ENCODE data around the gene CGB2.
A peak's percentile ranks its signal among the peaks of the same experiment; 100 is the strongest.
"Not testable (repeated sequence)": the region's sequence is repeated elsewhere in the genome, so short reads cannot be mapped to it uniquely, and the experiment has no call there.

The CGB2 gene

DNA sequence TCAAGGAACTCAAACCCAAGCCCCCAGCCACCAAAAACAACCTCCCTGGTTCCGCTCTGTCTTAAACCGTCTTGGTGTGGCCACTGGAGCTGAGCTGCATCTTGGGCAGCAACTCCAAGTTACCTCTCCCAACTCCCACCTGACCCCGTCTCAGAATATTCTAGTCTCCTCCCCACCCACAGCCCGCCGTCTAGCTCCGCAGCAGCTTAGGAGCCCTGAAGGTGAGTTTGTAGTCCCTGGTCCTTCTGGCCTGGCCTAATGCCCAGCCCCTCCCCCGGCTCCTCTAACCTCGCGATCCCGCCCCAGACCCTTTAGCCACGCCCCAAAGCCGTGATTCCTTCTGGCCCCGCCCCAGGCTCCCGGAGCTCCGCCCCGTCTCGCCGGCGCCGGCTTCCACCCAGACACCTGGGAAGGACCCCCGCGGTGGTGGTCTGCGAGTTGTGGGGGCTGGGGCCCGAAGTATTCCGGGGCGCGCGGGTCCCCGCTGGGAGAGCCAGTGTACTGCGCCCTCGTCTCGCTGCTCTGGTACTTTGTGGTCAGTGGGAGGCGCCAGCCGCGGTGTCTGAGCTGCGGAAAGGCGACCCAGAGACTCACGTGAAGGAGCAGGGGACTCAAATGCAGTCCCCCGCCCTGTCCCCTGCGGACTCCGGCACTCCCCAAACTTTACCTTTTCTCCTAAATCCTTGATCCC lies 12.3 kb upstream of the CGB2 start:
- TF ChIP-seq, protein P1, sequence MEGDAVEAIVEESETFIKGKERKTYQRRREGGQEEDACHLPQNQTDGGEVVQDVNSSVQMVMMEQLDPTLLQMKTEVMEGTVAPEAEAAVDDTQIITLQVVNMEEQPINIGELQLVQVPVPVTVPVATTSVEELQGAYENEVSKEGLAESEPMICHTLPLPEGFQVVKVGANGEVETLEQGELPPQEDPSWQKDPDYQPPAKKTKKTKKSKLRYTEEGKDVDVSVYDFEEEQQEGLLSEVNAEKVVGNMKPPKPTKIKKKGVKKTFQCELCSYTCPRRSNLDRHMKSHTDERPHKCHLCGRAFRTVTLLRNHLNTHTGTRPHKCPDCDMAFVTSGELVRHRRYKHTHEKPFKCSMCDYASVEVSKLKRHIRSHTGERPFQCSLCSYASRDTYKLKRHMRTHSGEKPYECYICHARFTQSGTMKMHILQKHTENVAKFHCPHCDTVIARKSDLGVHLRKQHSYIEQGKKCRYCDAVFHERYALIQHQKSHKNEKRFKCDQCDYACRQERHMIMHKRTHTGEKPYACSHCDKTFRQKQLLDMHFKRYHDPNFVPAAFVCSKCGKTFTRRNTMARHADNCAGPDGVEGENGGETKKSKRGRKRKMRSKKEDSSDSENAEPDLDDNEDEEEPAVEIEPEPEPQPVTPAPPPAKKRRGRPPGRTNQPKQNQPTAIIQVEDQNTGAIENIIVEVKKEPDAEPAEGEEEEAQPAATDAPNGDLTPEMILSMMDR (IDR thresholded peaks at IDR 0.05; ENCODE audit: low read depth, low read length, missing control alignments) = peak; percentile 29
- peak overlapping the region; percentile 47 for H3K4me3 ChIP-seq (ENCODE audit: low read depth, low read length)
- peaks cover 7% of the 10 kb centered on the region for H3K36me3 ChIP-seq (replicated peaks)
- H3K27me3 ChIP-seq (replicated peaks) = no peaks in the 10 kb centered on the region
- no peak overlapping the region for H3K27ac ChIP-seq
- in situ Hi-C loops (cut with HindIII; ENCODE audit: low pct_ligation_motif_present, low sequenced_read_pairs) = no loop called here
- DNase-seq = peak; percentile 22

DNA sequence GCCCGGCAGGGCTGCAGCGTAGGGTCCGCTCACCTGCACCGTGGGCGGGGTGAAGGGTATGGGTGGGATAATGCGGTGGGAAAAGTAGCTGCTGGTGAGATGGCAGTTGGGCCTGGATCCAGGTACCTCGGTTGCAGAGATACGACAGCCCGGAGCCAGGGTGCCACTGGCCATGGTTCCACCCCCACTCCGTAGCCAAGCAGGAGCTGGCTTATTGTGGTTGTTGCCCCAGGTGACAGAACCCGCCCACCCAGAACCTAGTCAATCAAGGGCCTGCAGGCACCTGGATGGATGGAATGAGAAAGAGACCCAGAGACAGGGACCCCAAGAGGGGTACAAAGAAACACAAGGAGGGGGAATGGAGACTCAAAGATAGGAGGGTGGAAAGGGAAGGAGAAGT lies 11.3 kb upstream of the CGB2 start:
- DNase-seq = no peak
- TF ChIP-seq, protein P1 (IDR thresholded peaks at IDR 0.05; ENCODE audit: low read depth, low read length, missing control alignments) = no peak
- Histone ChIP-seq H3K27ac (no peak overlapping the region), H3K27me3 (replicated peaks) (no peaks in the 10 kb centered on the region), H3K36me3 (replicated peaks) (peaks cover 3% of the 10 kb centered on the region), H3K4me3 (ENCODE audit: low read depth, low read length) (no peak overlapping the region)
- in situ Hi-C loops (cut with HindIII; ENCODE audit: low pct_ligation_motif_present, low sequenced_read_pairs) = no loop called here

DNA sequence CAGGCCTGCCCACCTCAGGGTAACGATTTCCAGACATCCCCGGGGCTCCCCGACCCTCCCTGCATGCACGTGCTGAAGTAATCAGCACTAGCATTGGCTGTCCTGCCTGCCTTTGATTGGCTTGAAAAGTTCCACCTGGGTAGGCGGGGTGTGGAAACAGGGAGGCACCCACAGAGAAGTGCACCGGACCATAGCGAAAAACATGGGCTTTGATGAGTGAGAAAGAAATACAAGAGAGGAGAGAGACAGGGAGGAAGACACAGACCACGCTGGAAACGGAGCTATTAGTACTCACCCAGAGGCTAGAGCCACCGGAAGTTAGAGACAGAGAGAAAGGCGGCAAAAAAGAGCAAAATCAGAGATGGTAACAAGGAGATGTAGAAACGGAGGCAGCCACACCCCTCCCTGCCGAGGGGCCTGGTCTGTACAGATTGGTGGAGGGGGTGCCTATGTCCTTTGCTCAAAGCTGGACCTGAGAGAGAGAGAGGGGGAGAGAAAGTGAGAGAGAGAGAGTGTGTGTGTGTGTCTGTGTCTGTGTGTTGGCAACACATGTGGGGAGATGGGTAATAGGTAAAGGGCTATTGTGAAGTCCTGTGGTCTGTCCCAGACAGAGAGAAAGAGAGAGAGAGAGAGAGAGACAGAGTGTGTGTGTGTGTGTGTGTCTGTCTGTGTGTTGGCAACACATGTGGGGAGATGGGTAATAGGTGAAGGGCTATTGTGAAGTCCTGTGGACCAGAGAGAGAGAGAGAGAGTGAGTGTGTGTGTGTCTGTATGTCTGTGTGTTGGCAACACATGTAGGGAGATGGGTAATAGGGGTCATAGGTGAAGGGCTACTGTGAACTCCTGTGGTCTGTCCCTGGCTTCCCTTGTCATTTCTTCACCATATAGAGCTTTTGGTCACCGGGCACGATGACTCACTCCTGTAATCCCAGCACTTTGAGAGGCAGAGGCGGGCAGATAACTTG lies 10.5 kb upstream of the CGB2 start:
- in situ Hi-C loops (cut with HindIII; ENCODE audit: low pct_ligation_motif_present, low sequenced_read_pairs) = no loop called here
- Histone ChIP-seq H3K27ac (no peak overlapping the region), H3K36me3 (replicated peaks) (no peaks in the 10 kb centered on the region), H3K27me3 (replicated peaks) (no peaks in the 10 kb centered on the region), H3K4me3 (ENCODE audit: low read depth, low read length) (no peak overlapping the region)
- TF ChIP-seq, protein P1 (IDR thresholded peaks at IDR 0.05; ENCODE audit: low read depth, low read length, missing control alignments) = no peak
- peak; percentile 18 for DNase-seq

DNA sequence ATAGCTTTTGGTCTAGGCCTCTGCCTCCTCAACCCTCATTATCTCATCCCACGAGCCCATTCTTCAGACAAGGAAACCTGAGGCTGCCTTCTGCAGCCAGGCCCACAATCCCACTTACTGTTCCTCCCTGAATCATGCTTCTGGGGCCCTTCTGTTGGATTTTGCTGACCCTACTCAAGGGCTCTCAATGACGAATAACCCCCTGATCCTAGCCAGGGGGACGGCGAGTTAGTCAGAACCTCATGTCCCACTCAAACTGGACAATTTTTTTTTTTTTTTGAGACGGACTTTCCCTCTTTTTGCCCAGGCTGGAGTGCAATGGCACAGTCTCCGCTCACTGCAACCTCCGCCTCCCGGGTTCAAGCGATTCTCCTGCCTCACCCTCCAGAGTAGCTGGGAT lies 9.6 kb upstream of the CGB2 start:
- no peaks in the 10 kb centered on the region for H3K36me3 ChIP-seq (replicated peaks)
- no peak overlapping the region for H3K27ac ChIP-seq
- H3K4me3 ChIP-seq (ENCODE audit: low read depth, low read length) = no peak overlapping the region
- in situ Hi-C loops (cut with HindIII; ENCODE audit: low pct_ligation_motif_present, low sequenced_read_pairs) = no loop called here
- TF ChIP-seq, protein P1 (IDR thresholded peaks at IDR 0.05; ENCODE audit: low read depth, low read length, missing control alignments) = no peak
- DNase-seq = no peak
- H3K27me3 ChIP-seq (replicated peaks) = no peaks in the 10 kb centered on the region

DNA sequence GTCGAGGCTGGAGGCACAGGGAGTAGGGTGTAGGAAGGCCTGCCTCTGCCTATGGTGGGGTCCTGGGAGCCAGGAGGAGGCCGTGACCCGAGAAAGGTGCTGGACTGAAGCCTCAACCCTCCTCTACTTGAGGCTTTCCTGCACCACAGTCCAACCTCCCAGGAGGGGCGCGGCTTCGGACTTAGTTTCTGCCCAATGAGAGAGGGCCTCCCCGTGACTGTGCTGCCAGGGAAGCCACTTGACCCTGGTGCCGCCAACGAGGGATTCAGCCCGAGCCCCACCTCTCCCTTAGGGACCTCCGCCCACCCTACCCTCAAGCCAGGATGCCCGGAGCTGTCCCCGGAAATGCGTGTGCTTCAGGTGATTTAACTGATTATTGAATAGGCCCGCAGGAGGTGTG lies 7.5 kb upstream of the CGB2 start, which contains the start of gene CGB3:
Gene CGB3, minus strand, starts transcription at position 101 of the 400 bp plus-strand sequence. CDS start 362 bp downstream, outside the sequence.
- H3K27me3 ChIP-seq (replicated peaks); DNase-seq; H3K27ac ChIP-seq; H3K4me3 ChIP-seq (ENCODE audit: low read depth, low read length); in situ Hi-C loops (cut with HindIII; ENCODE audit: low pct_ligation_motif_present, low sequenced_read_pairs); H3K36me3 ChIP-seq (replicated peaks): not testable (repeated sequence)

DNA sequence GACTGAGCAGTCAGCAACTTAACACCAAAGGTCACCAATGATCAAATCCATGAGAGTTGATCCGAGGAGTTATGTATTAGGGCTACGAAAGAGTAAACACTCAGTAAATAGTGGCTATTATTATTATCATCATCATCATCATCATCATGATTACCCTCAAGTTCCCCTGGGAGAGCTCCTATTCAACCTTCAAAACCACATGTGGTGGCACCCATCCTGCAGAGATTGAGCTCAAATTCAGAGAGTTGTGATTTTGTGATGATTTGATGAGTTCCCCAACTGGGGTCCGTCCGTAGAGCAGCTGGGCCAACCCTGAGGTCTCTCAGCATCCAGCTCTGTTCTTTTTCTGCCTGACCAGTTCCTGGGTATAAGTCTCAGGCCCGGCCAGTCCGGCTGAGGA lies 6.6 kb upstream of the CGB2 start:
- H3K4me3 ChIP-seq (ENCODE audit: low read depth, low read length); DNase-seq; H3K27me3 ChIP-seq (replicated peaks); in situ Hi-C loops (cut with HindIII; ENCODE audit: low pct_ligation_motif_present, low sequenced_read_pairs); H3K36me3 ChIP-seq (replicated peaks); H3K27ac ChIP-seq: not testable (repeated sequence)

DNA sequence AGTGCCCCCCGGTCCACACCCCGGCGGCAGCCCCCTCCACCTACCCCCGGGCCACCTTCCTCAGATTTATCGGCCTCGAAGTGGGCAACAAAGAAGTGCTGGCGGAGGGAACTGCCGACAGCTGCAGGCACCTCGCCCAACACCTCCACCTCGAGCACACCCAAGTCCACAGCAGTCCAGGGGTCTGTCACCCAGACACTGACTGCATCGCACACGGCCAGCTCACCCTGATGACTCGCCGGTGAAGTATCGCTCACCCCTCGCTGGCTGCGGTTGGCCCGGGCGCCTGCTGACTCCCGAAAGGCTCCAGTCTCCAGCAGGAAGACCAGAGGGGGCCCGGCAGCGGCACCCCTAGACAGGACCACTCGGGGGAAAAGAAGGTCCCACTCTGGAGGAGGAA lies 6.1 kb upstream of the CGB2 start:
- H3K36me3 ChIP-seq (replicated peaks); H3K27me3 ChIP-seq (replicated peaks); in situ Hi-C loops (cut with HindIII; ENCODE audit: low pct_ligation_motif_present, low sequenced_read_pairs); H3K4me3 ChIP-seq (ENCODE audit: low read depth, low read length); H3K27ac ChIP-seq: not testable (repeated sequence)
- peak; percentile 39 for DNase-seq

DNA sequence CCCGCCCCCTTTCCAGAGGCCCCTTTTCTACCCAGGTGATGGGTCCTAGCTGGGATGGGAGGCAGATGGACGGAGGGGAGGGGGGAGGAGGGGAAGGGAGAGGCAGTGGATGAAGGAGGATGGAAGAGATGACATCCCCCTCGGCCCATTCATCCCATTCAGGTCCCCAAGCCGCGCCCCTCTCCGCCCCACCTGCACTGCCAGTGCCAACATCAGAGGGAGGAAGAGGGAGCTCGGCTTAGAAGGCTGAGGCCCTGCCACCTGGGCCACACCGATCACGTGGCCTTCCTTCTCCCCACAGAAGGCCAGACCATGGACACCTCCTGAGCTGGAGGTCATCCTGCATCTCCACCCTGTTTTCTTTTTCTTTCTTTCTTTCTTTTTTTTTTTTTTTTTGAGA lies 3.0 kb upstream of the CGB2 start:
- in situ Hi-C loops (cut with HindIII; ENCODE audit: low pct_ligation_motif_present, low sequenced_read_pairs); H3K27me3 ChIP-seq (replicated peaks): not testable (repeated sequence)

DNA sequence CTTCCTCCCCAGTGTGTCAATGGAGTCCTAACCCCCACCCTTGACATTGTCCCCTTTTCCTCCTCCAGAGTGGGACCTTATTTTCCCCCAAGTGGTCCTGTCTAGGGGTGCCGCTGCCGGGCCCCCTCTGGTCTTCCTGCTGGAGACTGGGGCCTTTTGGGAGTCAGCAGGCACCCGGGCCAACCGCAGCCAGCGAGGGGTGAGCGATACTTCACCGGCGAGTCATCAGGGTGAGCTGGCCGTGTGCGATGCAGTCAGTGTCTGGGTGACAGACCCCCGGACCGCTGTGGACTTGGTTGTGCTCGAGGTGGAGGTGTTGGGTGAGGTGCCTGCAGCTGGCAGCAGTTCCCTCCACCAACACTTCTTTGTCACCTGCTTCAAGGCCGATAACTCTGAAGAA lies 1.9 kb upstream of the CGB2 start:
- H3K36me3 ChIP-seq (replicated peaks); H3K27ac ChIP-seq; H3K4me3 ChIP-seq (ENCODE audit: low read depth, low read length); in situ Hi-C loops (cut with HindIII; ENCODE audit: low pct_ligation_motif_present, low sequenced_read_pairs); H3K27me3 ChIP-seq (replicated peaks): not testable (repeated sequence)
- peak; percentile 36 for DNase-seq

More for the DNA sequence above, 3.0 kb upstream of the CGB2 start:
- H3K27ac ChIP-seq; H3K4me3 ChIP-seq (ENCODE audit: low read depth, low read length); DNase-seq; H3K36me3 ChIP-seq (replicated peaks): not testable (repeated sequence)

DNA sequence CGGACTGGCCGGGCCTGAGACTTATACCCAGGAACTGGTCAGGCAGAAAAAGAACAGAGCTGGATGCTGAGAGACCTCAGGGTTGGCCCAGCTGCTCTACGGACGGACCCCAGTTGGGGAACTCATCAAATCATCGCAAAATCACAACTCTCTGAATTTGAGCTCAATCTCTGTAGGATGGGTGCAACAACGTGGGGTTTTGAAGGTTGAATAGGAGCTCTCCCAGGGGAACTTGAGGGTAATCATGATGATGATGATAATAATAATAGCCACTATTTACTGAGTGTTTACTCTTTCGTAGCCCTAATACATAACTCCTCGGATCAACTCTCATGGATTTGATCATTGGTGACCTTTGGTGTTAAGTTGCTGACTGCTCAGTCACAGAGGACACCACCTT lies 1.4 kb upstream of the CGB2 start:
- H3K27ac ChIP-seq; DNase-seq; H3K36me3 ChIP-seq (replicated peaks); in situ Hi-C loops (cut with HindIII; ENCODE audit: low pct_ligation_motif_present, low sequenced_read_pairs); H3K27me3 ChIP-seq (replicated peaks); H3K4me3 ChIP-seq (ENCODE audit: low read depth, low read length): not testable (repeated sequence)

All from brain microvascular endothelial cell (primary cell).